Measurements from ENCODE around the gene PTPRN2. TPM values are rescaled to one million over a fixed set of nuclear protein-coding genes. Genes with fewer than 3 reads are reported as not detected.
"Not testable (repeated sequence)": the region's sequence is repeated elsewhere in the genome, so short reads cannot be mapped to it uniquely, and the experiment has no call there.

PTPRN2 gene
- polyA plus RNA-seq, 1 donor: 5.7 TPM

DNA sequence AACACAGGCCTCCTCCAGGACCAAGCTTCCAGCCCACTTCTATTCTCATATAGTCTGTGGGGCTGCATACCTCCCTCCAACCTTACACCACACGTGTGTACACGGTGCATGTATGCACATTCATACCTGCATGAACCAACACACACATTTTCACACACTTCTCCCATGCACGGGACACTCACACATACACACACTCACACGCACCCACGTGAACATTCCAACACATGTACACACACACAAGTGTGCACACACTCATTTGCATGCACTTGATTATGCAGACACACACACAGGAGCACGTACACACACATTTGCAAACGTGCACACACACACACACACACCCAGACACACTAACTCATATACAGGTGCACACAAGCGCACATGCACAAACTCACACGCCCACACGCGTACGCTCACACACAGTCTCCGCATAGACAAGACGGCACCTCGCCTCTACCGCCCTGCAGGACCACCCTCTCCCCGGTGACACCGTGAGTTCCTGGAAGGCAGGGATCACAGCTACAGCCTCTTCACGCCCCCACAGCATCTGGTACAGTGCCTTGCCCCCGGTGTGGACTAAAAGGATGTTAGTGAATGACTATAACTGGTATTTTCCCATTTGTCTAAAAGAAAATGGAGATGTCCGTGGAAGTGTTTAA, 263.8 kb downstream of the PTPRN2 start:
- DNase-seq: no peak

DNA sequence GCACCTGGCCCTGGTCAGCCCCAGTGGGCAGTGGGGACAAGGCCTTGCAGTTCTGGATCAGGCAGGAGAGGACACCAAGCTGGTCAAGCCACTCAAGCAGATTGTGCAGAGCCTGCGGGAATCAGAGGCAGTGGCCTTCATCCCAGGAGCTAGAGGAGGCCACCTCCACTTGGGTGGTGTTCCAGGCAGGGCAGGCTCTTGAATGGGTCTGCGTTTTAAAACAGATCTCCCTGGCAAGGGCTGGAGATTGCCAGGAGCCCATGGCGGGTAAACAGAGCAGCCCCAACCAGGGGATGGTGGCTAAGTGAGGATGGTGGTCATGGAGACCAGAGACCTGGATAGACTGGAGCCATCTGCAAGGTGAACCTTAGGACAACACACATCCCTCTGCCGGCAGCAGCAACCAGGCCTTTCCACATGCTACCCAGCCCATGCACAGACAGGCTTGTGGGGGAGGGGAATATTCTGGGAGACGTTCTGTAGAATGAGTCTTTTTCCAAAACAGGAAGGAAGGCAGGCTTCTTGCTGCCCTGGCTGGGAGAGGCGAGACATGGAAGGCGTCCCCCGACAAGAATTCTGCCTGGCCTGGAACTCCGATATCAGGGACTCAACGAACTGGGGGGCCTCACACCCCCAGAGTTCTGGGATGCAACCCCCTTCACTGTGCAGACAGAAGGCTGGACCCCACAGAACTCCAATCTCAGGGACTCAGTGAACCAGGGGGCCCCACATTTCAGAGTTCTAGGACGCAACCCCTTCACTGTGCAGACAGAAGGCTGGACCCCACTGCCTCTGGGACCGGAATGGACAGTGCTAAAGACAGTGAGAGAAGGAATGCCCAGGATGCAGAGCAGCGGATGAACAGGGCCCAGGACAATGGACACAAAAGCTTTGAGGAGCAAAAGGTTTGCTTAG, 264.8 kb downstream of the PTPRN2 start:
- DNase-seq: no peak

DNA sequence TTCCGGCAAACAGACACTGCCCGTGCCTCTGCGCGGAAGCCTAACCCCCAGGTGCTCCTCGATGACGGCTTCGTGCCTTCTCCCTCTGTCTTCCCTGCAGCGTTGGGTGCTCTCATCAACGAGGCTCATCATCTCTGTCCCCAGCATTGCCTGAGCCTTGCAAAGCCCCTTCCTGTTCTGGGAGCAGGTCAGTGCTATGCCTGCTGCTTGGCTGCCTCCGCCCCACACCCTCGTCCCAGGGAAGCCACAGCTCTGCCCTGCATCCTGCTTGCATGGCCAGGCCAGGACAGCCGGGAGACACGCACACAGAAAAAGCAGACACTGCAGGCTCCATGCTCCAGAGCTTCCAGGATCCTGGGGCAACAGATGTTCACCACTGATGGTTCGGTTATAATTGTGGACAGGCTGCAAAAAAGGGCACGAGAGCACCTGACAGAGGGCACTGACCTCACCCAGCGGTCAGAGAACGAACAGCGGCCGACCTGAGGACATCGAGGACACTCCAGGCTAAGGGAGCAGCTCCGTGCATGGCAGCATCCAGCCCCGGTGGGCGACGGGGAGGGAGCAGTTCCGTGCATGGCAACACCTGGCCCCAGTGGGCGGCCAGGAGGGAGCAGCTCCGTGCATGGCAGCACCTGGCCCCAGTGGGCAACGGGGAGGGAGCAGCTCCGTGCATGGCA, 265.5 kb downstream of the PTPRN2 start:
- no peak for DNase-seq

DNA sequence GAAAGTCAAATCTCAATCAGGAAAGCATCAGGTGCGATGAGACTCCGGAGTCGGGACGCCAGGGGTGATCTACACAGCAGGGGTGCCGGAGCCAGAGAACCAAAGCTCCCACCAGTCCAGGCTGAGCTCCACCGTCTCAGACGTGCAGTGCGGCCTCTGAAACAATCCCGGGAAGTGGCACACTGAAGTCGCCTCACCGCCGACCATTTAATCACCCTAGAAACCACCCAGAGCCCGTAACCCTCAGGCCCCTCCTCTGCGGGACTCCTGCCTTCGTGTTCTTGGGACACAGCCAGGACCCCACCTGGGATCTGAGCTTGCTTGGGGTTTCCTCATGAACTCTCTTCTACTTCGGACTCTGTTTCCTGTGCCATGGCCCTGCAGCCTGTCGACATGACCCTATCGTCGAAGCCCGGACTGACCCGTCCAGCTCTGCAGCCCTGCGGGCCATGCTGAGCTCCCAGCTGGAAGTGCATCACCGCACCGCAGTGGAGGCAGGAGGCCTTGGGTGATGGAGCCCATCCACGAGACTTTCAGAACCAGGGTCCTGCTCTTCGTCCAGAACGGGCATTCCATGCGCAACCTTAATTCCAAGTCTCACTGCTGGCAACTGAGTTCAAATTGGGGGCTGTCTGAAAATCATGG, 266.4 kb downstream of the PTPRN2 start:
- DNase-seq: no peak

DNA sequence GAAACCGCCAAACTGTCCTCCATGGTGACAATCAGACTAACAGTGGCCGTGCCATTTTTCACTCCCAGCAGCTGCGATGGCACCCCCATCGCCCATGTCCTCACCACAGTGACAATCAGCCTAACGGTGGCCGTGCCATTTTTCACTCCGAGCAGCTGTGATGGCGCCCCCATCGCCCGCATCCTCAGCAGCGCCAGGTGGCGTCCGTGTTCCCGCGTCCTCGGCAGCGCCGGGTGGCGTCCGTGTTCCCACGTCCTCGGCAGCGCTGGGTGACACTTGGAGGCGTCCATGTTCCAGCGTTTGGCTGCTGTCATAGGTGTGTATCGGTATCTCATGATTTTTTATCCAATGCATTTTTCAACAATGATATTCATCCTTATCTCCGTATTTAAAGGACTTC, 267.3 kb downstream of the PTPRN2 start:
- no peak for DNase-seq

DNA sequence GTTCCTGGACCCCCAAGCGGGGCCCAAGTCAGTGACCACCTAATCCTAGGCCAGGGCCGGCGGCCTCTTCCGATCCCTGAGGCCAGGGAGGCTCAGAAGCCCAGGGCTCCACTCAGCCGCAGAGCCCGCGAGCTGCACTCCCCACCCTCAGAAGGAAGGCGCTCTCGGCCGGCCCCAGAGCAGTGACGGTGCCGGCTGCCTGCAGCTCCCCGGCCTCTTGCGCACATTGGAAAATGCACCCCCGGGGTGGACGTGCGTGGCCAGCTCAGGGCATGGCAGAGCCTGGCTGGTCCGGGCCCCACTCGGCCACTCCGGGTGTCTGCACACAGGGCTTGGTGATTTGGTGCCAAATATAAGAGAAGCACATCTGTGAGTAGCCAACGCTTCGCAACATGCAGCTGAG, 269.1 kb downstream of the PTPRN2 start:
- DNase-seq: no peak

DNA sequence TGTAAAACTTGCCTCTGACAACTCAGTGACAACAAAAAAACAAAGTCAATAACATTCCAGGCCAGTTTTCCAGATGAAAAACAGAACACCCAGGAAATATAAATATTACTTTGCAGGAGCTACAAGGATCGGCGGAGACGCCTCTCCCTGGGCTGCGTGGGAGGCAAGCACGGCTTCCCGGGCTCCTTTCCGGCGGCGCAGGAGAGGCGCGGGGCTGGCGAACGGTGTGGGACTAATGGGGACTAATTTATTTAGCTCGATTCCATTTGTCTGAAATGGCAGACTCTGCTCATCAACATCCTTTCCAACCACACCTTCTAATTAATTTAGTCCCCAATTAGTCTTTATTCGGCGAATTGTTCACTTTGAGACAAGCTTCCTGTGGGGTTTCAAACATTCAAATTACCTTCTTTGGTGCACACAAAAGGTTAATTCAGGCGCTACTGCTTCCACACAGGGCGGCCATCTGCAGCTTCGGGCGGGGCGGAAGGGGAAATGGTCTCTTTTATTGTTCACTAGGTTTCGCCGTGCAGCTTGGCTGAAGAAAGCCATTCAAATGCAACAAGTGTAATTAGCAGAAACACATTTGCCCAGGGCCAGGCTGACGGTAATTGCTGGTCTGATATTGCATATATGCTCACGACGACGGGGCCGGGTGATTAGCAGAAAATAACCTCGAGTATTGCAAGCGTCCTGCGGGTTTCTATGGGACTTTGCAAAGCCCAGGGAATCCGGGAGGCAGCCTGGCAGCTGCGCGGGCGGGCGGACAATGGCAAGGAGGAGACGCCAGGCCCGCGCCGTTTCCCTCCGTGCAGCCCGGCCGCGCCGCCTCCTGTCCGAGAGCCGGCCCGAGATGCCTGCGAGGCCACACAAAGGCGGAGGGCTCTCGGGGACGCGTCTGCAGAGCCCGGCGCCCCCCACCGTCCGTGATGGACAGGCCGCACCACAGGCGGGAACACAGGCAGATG, 270.1 kb downstream of the PTPRN2 start:
- no peak for DNase-seq

DNA sequence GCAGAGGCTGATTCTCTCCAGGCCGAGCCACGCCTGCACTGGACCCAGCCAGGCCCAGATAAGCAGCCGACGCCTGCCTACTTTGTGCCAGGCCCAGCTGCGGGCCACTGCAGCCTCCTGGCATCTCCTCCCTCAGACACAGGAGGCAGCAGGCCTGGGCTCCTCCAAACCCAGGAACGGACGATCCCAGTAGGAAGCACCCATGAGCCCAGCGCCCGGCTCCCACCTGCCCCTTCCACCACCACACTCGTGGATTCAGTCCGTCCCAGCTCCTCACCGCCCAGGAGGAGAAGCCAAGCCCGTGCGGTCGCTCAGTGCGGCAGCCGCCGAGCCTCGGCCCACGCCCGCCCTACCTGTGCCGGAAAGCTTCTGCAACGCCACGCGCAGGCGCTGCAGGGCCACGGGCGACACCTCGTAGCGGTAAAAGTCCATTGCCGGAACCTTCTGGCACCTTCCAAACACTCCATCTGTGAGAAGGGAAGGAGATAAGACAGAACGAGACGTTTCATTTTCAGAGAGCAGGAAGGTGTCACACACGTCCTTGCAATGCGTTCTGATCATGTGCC, 271.1 kb downstream of the PTPRN2 start:
- DNase-seq: no peak

DNA sequence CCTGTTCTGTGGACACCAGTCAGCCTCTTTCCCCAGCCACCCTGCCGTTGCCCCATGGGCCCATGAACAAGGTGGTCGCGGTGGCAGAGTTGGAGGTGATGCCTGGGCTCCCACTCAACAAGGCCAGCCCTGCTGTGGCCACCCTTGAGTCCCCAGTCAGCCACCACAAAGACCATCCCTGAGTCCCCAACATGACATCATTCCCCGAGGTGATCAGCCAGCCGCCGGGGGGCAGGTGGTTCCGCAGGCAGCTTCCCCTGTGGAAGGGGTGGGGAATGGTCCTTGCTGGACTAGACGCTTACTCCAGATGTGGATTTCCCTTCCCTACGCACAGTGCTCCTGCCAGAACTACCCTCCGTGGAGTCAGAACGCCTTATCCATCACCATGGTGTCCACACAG, 271.7 kb downstream of the PTPRN2 start:
- DNase-seq: no peak

DNA sequence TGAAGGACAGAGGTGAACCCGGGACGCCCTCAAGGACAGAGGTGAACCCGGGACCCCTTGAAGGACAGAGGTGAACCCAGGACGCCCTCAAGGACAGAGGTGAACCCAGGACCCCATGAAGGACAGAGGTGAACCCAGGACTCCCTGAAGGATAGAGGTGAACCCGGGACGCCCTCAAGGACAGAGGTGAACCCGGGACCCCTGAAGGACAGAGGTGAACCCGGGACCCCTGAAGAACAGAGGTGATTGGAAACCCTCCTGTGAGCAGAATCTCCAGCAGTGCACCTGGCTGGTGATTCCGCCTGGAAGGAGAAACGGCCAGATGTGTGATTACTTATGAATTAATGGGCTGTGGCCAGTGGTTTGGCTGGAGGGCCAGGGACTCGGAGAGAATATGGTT, 272.3 kb downstream of the PTPRN2 start:
- DNase-seq: no peak

DNA sequence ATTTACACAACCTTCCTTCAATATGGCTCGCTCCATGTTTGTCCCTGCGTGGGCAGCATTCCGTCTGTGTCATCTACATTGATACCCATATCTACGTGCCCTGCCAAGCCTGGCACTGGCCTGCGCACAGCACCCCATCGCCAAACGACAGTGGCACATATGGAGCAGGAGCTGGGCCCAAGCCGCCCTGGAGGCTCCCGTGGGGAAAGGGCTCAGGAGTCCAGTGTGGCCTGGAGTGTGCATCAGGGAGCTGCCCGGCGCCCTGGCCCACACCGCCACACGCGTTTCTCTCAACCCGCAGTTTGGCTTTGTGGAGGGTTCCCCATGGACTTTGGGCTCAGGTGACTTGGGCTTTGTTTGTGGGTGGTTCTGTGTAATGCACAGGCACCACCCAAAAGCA, 273.2 kb downstream of the PTPRN2 start:
- DNase-seq: no peak

DNA sequence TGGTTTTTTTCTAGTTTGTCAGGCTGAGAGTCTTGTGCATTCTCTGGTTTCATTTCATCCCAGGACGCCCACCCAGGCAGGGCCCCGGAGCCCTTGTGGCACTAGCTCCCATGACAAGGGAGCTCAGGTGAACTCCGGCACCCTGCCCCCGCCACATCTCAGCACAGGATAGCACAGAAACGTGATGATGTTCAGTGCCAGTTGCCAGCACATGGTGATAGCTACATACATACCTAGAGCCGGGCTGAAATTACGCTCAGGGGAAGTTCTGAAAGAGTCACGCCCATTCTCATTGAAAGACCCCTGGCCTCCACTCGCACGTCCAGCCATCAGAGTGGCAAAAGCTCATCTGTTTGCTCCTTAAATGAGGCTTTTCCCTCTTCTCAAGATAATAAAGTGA, 273.7 kb downstream of the PTPRN2 start:
- no peak for DNase-seq

DNA sequence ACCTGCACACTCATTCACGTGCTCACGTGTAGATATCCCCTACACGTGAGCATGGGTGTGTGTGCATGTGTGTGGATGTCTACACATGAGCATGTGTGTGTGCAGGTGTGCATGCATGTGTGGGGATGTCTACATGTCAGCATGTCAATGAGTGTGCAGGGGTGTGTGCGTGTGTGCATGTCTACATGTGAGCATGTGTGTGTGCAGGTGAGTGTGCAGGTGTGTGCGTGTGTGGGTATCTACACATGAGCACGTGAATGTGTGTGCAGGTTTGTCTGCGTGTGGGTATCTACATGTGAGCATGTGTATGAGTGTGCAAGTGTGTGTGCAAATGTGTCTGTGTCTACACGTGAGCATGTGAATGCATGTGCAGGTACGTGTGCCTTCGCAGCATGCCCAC, 274.8 kb downstream of the PTPRN2 start:
- no peak for DNase-seq

DNA sequence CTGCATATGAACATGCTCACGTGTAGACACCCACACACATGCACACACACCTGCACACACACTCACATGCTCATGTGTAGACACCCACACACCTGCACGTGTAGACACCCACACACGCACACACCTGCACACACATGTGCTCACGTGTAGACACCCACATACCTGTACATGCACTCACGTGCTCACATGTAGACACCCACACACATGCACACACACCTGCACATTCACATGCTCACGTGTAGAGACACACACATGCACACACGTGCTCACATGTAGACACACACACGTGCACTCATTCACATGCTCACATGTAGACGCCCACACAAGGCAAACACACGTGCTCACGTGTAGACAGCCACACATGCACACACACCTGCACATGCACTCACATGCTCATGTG, 275.8 kb downstream of the PTPRN2 start:
- DNase-seq: no peak

DNA sequence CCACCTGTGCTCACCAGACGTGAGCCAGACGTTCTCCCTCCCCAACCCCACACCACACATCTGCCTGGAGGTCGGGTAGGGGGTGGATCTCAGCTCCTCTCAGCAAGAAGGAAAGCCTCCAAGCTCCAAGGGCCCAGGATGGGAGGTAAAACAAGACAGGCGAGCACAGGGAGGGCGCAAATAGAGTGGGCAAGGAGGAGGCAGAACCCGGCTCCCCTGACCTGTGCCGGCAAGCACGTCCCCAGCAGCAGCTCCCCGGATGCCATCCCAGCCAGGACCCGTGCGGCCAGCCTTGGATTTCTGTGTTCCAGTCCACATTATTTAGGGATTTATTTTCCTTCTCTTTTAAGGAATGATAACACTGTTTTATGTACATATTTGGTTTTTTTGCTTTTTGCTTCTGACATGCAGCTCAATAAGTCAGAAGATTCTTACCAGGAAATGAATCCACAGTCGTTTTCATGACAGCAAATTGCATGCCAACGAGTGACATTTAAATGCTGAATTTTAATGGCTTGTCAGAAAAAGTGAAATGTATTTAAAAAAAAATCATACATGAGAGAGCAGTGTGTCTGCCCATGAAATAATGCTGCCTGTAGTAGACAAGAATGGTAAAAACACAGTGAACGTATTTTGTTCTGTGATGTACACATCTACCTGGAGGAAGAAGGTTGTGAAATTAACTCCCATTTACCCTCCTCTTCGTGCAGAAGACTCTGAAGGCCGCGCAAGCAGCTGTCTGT, 276.5 kb downstream of the PTPRN2 start:
- DNase-seq: no peak

DNA sequence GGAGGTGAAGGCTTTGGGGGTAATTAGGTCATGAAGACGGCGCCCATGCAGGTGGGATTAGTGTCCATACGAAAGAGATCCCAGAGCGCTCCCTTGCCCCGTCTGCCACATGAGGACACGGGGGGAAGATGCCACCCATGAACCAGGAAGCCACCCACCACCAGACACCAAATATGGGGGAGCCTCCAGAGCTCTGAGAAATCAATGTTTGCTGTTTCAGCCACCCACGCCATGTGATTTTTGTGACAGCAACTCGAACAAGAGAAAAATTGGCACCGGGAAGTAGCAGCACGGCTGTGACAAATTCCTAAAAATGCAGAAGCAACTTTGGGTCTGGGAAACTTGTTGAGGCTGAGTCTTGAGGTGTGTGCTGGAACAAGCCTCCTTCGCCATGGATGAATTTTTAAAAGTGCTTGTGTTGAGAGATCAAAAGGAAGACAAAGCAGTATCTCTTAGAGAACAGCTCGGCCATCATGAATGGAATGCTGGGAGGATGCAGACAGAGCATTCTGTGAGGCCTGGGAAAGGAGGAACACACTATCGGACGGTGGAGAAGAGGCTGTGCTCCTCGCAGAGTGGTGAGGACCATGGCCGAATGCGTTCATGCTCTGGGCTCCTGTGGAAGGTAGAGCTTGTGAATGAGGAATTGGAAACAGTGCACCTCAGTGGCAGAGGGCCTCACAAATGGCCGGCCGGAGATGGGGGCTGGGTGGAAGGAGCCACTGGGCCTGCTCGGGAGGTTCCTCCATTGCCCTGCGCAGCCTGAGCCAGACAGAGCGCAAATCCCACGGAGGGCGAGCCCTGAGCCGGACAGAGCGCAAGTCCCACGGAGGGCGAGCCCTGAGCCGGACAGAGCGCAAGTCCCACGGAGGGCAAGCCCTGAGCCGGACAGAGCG, 277.5 kb downstream of the PTPRN2 start:
- DNase-seq: no peak

DNA sequence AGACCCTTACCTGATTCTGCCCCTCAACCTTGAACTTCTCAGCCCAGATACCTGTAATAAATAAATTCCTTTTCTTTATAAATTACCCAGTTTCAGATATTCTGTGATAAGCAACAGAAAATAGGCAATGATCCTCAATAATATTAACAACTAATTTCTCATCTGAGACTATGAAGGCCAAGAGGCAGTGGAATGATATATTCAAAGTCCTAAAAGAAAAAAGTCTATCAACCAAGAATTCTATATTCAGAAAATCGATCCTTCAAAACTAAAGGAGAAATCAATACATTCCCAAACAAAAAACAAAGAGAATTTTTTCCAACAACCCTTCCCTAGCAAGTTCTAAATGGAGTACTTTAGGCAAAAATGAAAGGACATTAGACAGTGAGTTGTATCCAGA, 279.6 kb downstream of the PTPRN2 start:
- no peak for DNase-seq

DNA sequence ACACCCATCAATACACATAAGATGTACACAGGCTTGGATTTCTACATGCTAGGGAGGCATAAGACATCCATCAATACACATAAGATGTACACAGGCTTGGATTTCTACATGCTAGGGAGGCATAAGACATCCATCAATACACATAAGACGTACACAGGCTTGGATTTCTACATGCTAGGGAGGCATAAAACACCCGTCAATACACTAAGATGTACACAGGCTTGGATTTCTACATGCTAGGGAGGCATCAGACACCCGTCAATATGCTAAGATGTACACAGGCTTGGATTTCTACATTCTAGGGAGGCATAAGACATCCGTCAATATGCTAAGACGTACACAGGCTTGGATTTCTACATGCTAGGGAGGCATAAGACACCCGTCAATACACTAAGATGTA, 283.6 kb downstream of the PTPRN2 start:
- not testable (repeated sequence) for DNase-seq

DNA sequence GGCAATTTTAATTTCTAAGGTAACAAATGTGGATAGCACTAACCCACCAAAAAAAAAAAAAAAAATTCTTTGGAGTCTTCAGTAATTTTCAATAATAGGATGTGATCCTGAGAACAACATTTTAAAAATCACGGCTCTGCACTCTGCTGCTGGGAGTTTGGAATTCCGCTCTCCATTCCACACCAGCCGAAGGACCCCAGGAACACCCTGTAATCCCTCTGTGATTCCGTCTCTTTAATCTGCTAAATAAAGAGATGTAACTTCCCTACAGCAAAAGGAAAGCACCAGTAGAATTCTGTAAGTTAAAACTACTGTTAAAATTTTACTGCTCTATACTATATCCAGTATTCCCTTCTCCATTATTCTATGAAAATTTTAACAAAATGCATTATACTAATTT, 284.5 kb downstream of the PTPRN2 start:
- no peak for DNase-seq

Measured in left kidney (tissue), 2 donors.